ENCODE data around the gene PTP4A2. TPM values are rescaled to one million over a fixed set of nuclear protein-coding genes. Genes with fewer than 3 reads are reported as not detected.

Gene PTP4A2
- total and polyA plus RNA-seq, 10 of the 15 experiments (the other 5 are each of a cell fraction or from before 2014, with no cell fraction given): 180 to 909 (median 375) TPM

- TF ChIP-seq ZNF592 (IDR thresholded peaks at IDR 0.05): no peak
- TF ChIP-seq STAT3 (IDR thresholded peaks at IDR 0.05; ENCODE audit: low read depth, low read length): 0 out of 2 replicates have a peak, but pooled peaks have one; percentile 78
- no peak for TF ChIP-seq HSF1 (IDR thresholded peaks at IDR 0.05; ENCODE audit: low read depth, low read length)
- no peak for TF ChIP-seq ZBTB4 (CRISPR knock-in tag; IDR thresholded peaks at IDR 0.05)
- TF ChIP-seq ETV6 (conservative IDR thresholded peaks at IDR 0.05 in 1 of 2, IDR thresholded peaks at IDR 0.05 in 1 of 2; ENCODE audit: borderline replicate concordance in 1 of 2, low read depth in 1 of 2): 0 out of 4 replicates have a peak, but pooled peaks of 1 of the 2 experiments have one; percentile 47
- no peak for TF ChIP-seq RBBP5 (conservative IDR thresholded peaks at IDR 0.05)
- 0 out of 2 replicates have a peak, but pooled peaks have one; percentile 42 for TF ChIP-seq RCOR1 (conservative IDR thresholded peaks at IDR 0.05; ENCODE audit: low read depth, low read length)
- peak; percentile 93 for TF ChIP-seq IRF4 (IDR thresholded peaks at IDR 0.05; ENCODE audit: low read depth, low read length)
- peak; percentile 65 for TF ChIP-seq DPF2 (IDR thresholded peaks at IDR 0.05)
- TF ChIP-seq NKRF (conservative IDR thresholded peaks at IDR 0.05): no peak; the same call in 1 of the 2 replicates
- peak; percentile 18 for TF ChIP-seq MEF2B (IDR thresholded peaks at IDR 0.05; ENCODE audit: partially characterized antibody, poor library complexity, severe bottlenecking)
- TF ChIP-seq POU2F2 (IDR thresholded peaks at IDR 0.05; ENCODE audit: borderline replicate concordance, low read depth, low read length): no peak
- peak; percentile 56; the same call in 1 of the 2 replicates for TF ChIP-seq CREM (IDR thresholded peaks at IDR 0.05; ENCODE audit: low read depth)
- TF ChIP-seq CHD4 (IDR thresholded peaks at IDR 0.05): no peak
Measured at GRCh38 chr1:31943546-31944184, 5.5 kb upstream of the PTP4A2 start (continued).

All from GM12878 (cell line).